HCT116 (cell line): ENCODE data around the gene ZNF780B. TPM values are rescaled to one million over a fixed set of nuclear protein-coding genes. Genes with fewer than 3 reads are reported as not detected.

Source experiments
- ATAC-seq: fragments of 200-7000 bp; cut with Tn5 transposase; 2 replicates; pipeline ENCODE4 v1.9.1; 2020; ENCODE audit warnings: mild to moderate bottlenecking, moderate library complexity
- BruUV-seq: library from RNA; stranded (reverse); fragments of 400-500 nt; replicated peaks from 2 replicates; lab custom pipeline; 2021; lab: Mats Ljungman, UMichigan
- CTCF ChIA-PET: fragments of 300-600 bp; sonication (Branson Sonifier 250); formaldehyde crosslinking; loops from one replicate; lab custom pipeline; 2021; ENCODE audit warnings: antibody characterized with exemption; lab: Charles Lee
- POLR2A ChIA-PET: fragments of 300-600, 350-600 bp; sonication (Branson Sonifier 250); formaldehyde crosslinking; loops from one replicate; lab custom pipeline; 2021; ENCODE audit warnings: antibody characterized with exemption; lab: Charles Lee
- RAD21 ChIA-PET, 2 experiments: fragments of 300-600 bp; sonication (Branson Sonifier 250); formaldehyde crosslinking; loops; one replicate each; lab custom pipeline; 2023; ENCODE audit warnings: low total read pairs in 2 of 2; ENCODE audit not compliant: uncharacterized antibody in 2 of 2, unreplicated experiment in 2 of 2, low non-redundant PET in 1 of 2; lab: Charles Lee
- DNase-seq: peaks from one replicate; pipeline ENCODE4 v3.0.0-alpha.2; 2010; ENCODE audit warnings: low read depth, low spot score
- H2AFZ ChIP-seq: fragments of 200-600 bp; shearing (Covaris generic), sonication (generic); 2 replicates; pipeline ENCODE4 v1.6.1; 2017; ENCODE audit warnings: low read depth, mixed run types, mixed read lengths, antibody characterized with exemption, low read length; ENCODE audit not compliant: poor library complexity, severe bottlenecking
- H3K27ac ChIP-seq: 2 replicates; pipeline ENCODE4 v1.5.1; 2012; ENCODE audit warnings: low read depth, low read length
- H3K27me3 ChIP-seq: fragments of 200-600 bp; sonication (generic); 2 replicates; pipeline ENCODE4 v1.6.1; 2016; ENCODE audit warnings: mixed run types, low read length, mixed read lengths; ENCODE audit not compliant: insufficient read depth
- H3K36me3 ChIP-seq, 2 experiments: fragments of 200-500 bp in 1 of 2; fragments of 200-600 bp in 1 of 2; sonication (Bioruptor generic) in 1 of 2; sonication (generic) in 1 of 2; 2 replicates each; pipeline versions ENCODE4 v1.5.1 to v1.6.1; 2014 to 2016; ENCODE audit warnings: low read length in 2 of 2, inconsistent platforms in 1 of 2, mixed read lengths in 1 of 2, mixed run types in 1 of 2; ENCODE audit not compliant: insufficient read depth in 2 of 2, control insufficient read depth in 1 of 2
- H3K4me1 ChIP-seq, 2 experiments: fragments of 200-600 bp in 1 of 2; sonication (generic) in 1 of 2; 2 replicates each; pipeline versions ENCODE4 v1.5.1 to v1.6.1; 2012 to 2017; ENCODE audit warnings: low read length in 2 of 2, inconsistent platforms in 1 of 2, mild to moderate bottlenecking in 1 of 2, mixed read lengths in 1 of 2, mixed run types in 1 of 2, moderate library complexity in 1 of 2; ENCODE audit not compliant: insufficient read depth in 2 of 2, control insufficient read depth in 1 of 2
- H3K4me2 ChIP-seq: fragments of 200-600 bp; sonication (generic); 2 replicates; pipeline ENCODE4 v1.6.1; 2017; ENCODE audit warnings: mixed run types, low read length, mixed read lengths
- H3K4me3 ChIP-seq, 2 experiments: fragments of 200-600 bp in 1 of 2; sonication (generic) in 1 of 2; replicated peaks in 1 of 2; 2 replicates each; pipeline ENCODE4 v1.5.1; 2011 to 2016; ENCODE audit warnings: low read length in 2 of 2, control low read depth in 1 of 2, low read depth in 1 of 2, mild to moderate bottlenecking in 1 of 2, mixed read lengths in 1 of 2, mixed run types in 1 of 2
- H3K79me2 ChIP-seq: fragments of 200-600 bp; sonication (generic); 2 replicates; pipeline ENCODE4 v1.6.1; 2017; ENCODE audit warnings: mild to moderate bottlenecking, mixed run types, low read length, moderate library complexity, mixed read lengths; ENCODE audit not compliant: insufficient read depth
- H3K9ac ChIP-seq: fragments of 200-600 bp; sonication (generic); 2 replicates; pipeline ENCODE4 v1.6.1; 2016; ENCODE audit warnings: low read length, mixed read lengths
- H3K9me2 ChIP-seq: fragments of 200-600 bp; sonication (generic), shearing (Covaris generic); 2 replicates; pipeline ENCODE4 v1.6.1; 2017; ENCODE audit warnings: mixed run types, mild to moderate bottlenecking, moderate library complexity; ENCODE audit not compliant: insufficient read depth
- H3K9me3 ChIP-seq, 2 experiments: fragments of 200-500 bp in 1 of 2; fragments of 200-600 bp in 1 of 2; sonication (Bioruptor generic) in 1 of 2; sonication (generic) in 1 of 2; 2 replicates each; pipeline ENCODE4 v1.6.1; 2014 to 2017; ENCODE audit warnings: low read length in 2 of 2, mixed read lengths in 2 of 2, inconsistent platforms in 1 of 2, low read depth in 1 of 2, mild to moderate bottlenecking in 1 of 2, mixed run types in 1 of 2, moderate library complexity in 1 of 2; ENCODE audit not compliant: control insufficient read depth in 1 of 2, insufficient read depth in 1 of 2
- H4K20me1 ChIP-seq: fragments of 200-600 bp; sonication (generic), shearing (Covaris generic); 2 replicates; pipeline ENCODE4 v1.6.1; 2017; ENCODE audit warnings: mixed run types, mild to moderate bottlenecking, moderate library complexity; ENCODE audit not compliant: insufficient read depth
- ATF3 ChIP-seq: IDR thresholded peaks from 2 replicates; pipeline ENCODE4 v1.6.1; 2012
- CEBPB ChIP-seq: IDR thresholded peaks from 2 replicates; pipeline ENCODE4 v1.6.1; 2012; ENCODE audit warnings: low read depth
- CTCF ChIP-seq, 3 experiments: fragments of 200-600 bp in 1 of 3; sonication (generic) in 1 of 3; IDR thresholded peaks in 2 of 3; conservative IDR thresholded peaks in 1 of 3; 2 replicates each; pipeline ENCODE4 v1.5.1; 2012 to 2017; ENCODE audit warnings: low read depth in 2 of 3, low read length in 2 of 3, antibody characterized with exemption in 1 of 3, borderline replicate concordance in 1 of 3, control low read depth in 1 of 3, mild to moderate bottlenecking in 1 of 3, mixed read lengths in 1 of 3, mixed run types in 1 of 3, moderate library complexity in 1 of 3; ENCODE audit not compliant: insufficient read depth in 1 of 3
- EGR1 ChIP-seq: IDR thresholded peaks from 2 replicates; pipeline ENCODE4 v1.6.1; 2012; ENCODE audit warnings: low read depth
- ELF1 ChIP-seq: IDR thresholded peaks from 2 replicates; pipeline ENCODE4 v1.6.1; 2012; ENCODE audit warnings: low read depth, borderline replicate concordance
- MAX ChIP-seq: IDR thresholded peaks from 2 replicates; pipeline ENCODE4 v1.6.1; 2012
- POLR2A ChIP-seq: IDR thresholded peaks from 2 replicates; pipeline ENCODE4 v1.7.0; 2011; ENCODE audit warnings: borderline replicate concordance; ENCODE audit not compliant: insufficient read depth, insufficient read length; ENCODE audit errors: extremely low read depth
- POLR2AphosphoS5 ChIP-seq: IDR thresholded peaks from 2 replicates; pipeline ENCODE4 v1.6.1; 2011; ENCODE audit warnings: mild to moderate bottlenecking, low read depth, low read length, moderate library complexity
- RAD21 ChIP-seq: IDR thresholded peaks from 2 replicates; pipeline ENCODE4 v1.6.1; 2012; ENCODE audit warnings: low read depth, mild to moderate bottlenecking
- SIN3A ChIP-seq: IDR thresholded peaks from 2 replicates; pipeline ENCODE4 v1.6.1; 2012; ENCODE audit warnings: low read depth
- SP1 ChIP-seq: IDR thresholded peaks from 2 replicates; pipeline ENCODE4 v1.6.1; 2012; ENCODE audit warnings: low read depth
- SRF ChIP-seq: IDR thresholded peaks from 2 replicates; pipeline ENCODE4 v1.6.1; 2012; ENCODE audit warnings: low read depth
- ZBTB33 ChIP-seq: IDR thresholded peaks from 2 replicates; pipeline ENCODE4 v1.6.1; 2011; ENCODE audit warnings: mild to moderate bottlenecking, low read length, moderate library complexity; ENCODE audit not compliant: insufficient replicate concordance; ENCODE audit errors: extremely low read depth
- intact Hi-C: fragments of 100-400 bp; cut with micrococcal nuclease; formaldehyde crosslinking; loops from 2 replicates; pipeline ENCODE4 v1.10.0; 2022
- total RNA-seq: library from RNA; stranded (reverse); gene quantifications from one replicate; pipeline ENCODE4 v1.2.1, GENCODE V29; 2021; ENCODE audit not compliant: unreplicated experiment

Gene ZNF780B
- total RNA-seq, 1 experiment from 2014 or later = 10.5 TPM

GRCh38 chr19:40057166-40057565 is 1.1 kb upstream of the ZNF780B start:
- Histone ChIP-seq H3K4me1 (peaks cover 2 to 17% of the 10 kb centered on the region in 2 experiments; a peak in 1 of 4 replicates), H4K20me1 (no peaks in the 10 kb centered on the region), H3K4me3 (no peak overlapping the region), H3K4me2 (no peak overlapping the region; the same call in 1 of the 2 replicates), H3K9me3 (peaks cover 9 to 10% of the 10 kb centered on the region in 2 experiments; a peak in 2 of 4 replicates), H2AFZ (no peak overlapping the region), H3K9me2 (no peaks in the 10 kb centered on the region), H3K27me3 (no peaks in the 10 kb centered on the region), H3K79me2 (peaks cover 8% of the 10 kb centered on the region; the same call in 1 of the 2 replicates), H3K9ac (no peak overlapping the region), H3K36me3 (no peaks in the 10 kb centered on the region), H3K27ac (no peak overlapping the region)
- ChIA-PET POLR2A (no interaction called here), CTCF (no interaction called here), RAD21 (no interaction called here)
- DNase-seq (no peak), ATAC-seq (no peak)
- BruUV-seq = no TSS peak
- no peak for TF ChIP-seq SRF
- TF ChIP-seq POLR2A = no peak
- TF ChIP-seq MAX = no peak
- TF ChIP-seq POLR2AphosphoS5 = no peak
- no peak for TF ChIP-seq ATF3
- no peak for TF ChIP-seq CEBPB
- TF ChIP-seq EGR1 = no peak
- no peak for TF ChIP-seq RAD21
- no peak for TF ChIP-seq SP1
- TF ChIP-seq SIN3A = no peak
- no peak for TF ChIP-seq CTCF (IDR thresholded peaks at IDR 0.05 in 2 of 3, conservative IDR thresholded peaks at IDR 0.05 in 1 of 3; ENCODE audit: borderline replicate concordance in 1 of 3, insufficient read depth in 1 of 3, low read depth in 2 of 3, low read length in 2 of 3)
- no peak for TF ChIP-seq ZBTB33
- no peak for TF ChIP-seq ELF1
- intact Hi-C loops = no loop called here
